Large intestine (tissue), 3 donors: ENCODE results near the gene KIRREL3. TPM values are rescaled to one million over a fixed set of nuclear protein-coding genes. Genes with fewer than 3 reads are reported as not detected.

Experiments
- DNase-seq, 2 donors: peaks; one replicate each; pipeline versions ENCODE4 v3.0.0 to v3.0.0-alpha.2; 2013
- H3K27ac ChIP-seq: one replicate; pipeline ENCODE4 v1.5.1; 2013; ENCODE audit warnings: low read length
- H3K27me3 ChIP-seq: 2 replicates; pipeline ENCODE4 v1.6.1; 2013; ENCODE audit warnings: low read length; ENCODE audit not compliant: control insufficient read depth, insufficient read depth
- H3K36me3 ChIP-seq: 2 replicates; pipeline ENCODE4 v1.6.1; 2013; ENCODE audit warnings: low read length; ENCODE audit not compliant: control insufficient read depth, insufficient read depth
- H3K4me1 ChIP-seq: one replicate; pipeline ENCODE4 v1.6.1; 2013; ENCODE audit warnings: low read length; ENCODE audit not compliant: control insufficient read depth, insufficient read depth
- H3K4me3 ChIP-seq: one replicate; pipeline ENCODE4 v1.5.1; 2013; ENCODE audit warnings: low read length
- H3K9me3 ChIP-seq: one replicate; pipeline ENCODE4 v1.6.1; 2013; ENCODE audit warnings: mild to moderate bottlenecking, low read depth, low read length, moderate library complexity; ENCODE audit not compliant: control insufficient read depth
- WGBS: methylation state at CpG from one replicate; pipeline ENCODE4 v1.1.5; 2013; ENCODE audit warnings: low lambda C conversion rate; ENCODE audit not compliant: insufficient coverage; 5-methylcytosine and 5-hydroxymethylcytosine counted together
- polyA plus RNA-seq: library from polyadenylated mRNA; unstranded; fragments of 120-200 nt; gene quantifications from one replicate; pipeline ENCODE4 v1.2.1, GENCODE V29; 2013

The KIRREL3 gene
- polyA plus RNA-seq, 1 donor = 0.96 TPM

- WGBS = no CpG with 5 or more reads among the region's 5 CpGs
- H3K27me3 ChIP-seq = peaks cover 2% of the 10 kb centered on the region
These were observed 203.0 kb downstream of the KIRREL3 start for GRCh38 chr11:126797457-126798169.

GRCh38 chr11:126793596-126793995, 207.0 kb downstream of the KIRREL3 start:
- 80% methylated on average over 1 of the region's 6 CpGs for WGBS

More at GRCh38 chr11:126797457-126798169, 203.0 kb downstream of the KIRREL3 start:
- no peak for DNase-seq
- H3K4me3 ChIP-seq = no peak overlapping the region
- no peaks in the 10 kb centered on the region for H3K36me3 ChIP-seq
- H3K27ac ChIP-seq = no peak overlapping the region
- no peaks in the 10 kb centered on the region for H3K4me1 ChIP-seq
- no peaks in the 10 kb centered on the region for H3K9me3 ChIP-seq

GRCh38 chr11:126791991-126792390, 208.6 kb downstream of the KIRREL3 start:
- Histone ChIP-seq H3K27ac (no peak overlapping the region), H3K36me3 (no peaks in the 10 kb centered on the region), H3K4me3 (no peak overlapping the region), H3K27me3 (peaks cover 8% of the 10 kb centered on the region), H3K9me3 (no peaks in the 10 kb centered on the region), H3K4me1 (no peaks in the 10 kb centered on the region)
- 72% methylated on average over 3 of the region's 7 CpGs for WGBS
- DNase-seq = no peak

More at GRCh38 chr11:126793596-126793995, 207.0 kb downstream of the KIRREL3 start:
- peaks cover 8% of the 10 kb centered on the region for H3K27me3 ChIP-seq
- no peak overlapping the region for H3K27ac ChIP-seq
- no peaks in the 10 kb centered on the region for H3K36me3 ChIP-seq
- no peaks in the 10 kb centered on the region for H3K9me3 ChIP-seq
- no peaks in the 10 kb centered on the region for H3K4me1 ChIP-seq
- DNase-seq = no peak
- H3K4me3 ChIP-seq = no peak overlapping the region

GRCh38 chr11:126791446-126791845, 209.1 kb downstream of the KIRREL3 start:
- WGBS = no CpG with 5 or more reads among the region's 3 CpGs
- DNase-seq = no peak
- H3K9me3 ChIP-seq = no peaks in the 10 kb centered on the region
- H3K27ac ChIP-seq = no peak overlapping the region
- H3K27me3 ChIP-seq = peaks cover 6% of the 10 kb centered on the region
- no peak overlapping the region for H3K4me3 ChIP-seq
- H3K36me3 ChIP-seq = no peaks in the 10 kb centered on the region
- H3K4me1 ChIP-seq = no peaks in the 10 kb centered on the region

GRCh38 chr11:126790550-126791081, 210.0 kb downstream of the KIRREL3 start:
- H3K36me3 ChIP-seq = no peaks in the 10 kb centered on the region
- 67% methylated on average over 1 of the region's 10 CpGs for WGBS
- no peak for DNase-seq

GRCh38 chr11:126782810-126783209, 217.8 kb downstream of the KIRREL3 start:
- Histone ChIP-seq H3K36me3 (no peaks in the 10 kb centered on the region), H3K9me3 (no peaks in the 10 kb centered on the region), H3K27me3 (no peaks in the 10 kb centered on the region), H3K4me1 (no peaks in the 10 kb centered on the region), H3K27ac (no peak overlapping the region), H3K4me3 (no peak overlapping the region)
- no peak for DNase-seq
- WGBS = no CpG with 5 or more reads among the region's 2 CpGs

More at GRCh38 chr11:126790550-126791081, 210.0 kb downstream of the KIRREL3 start:
- H3K27ac ChIP-seq = no peak overlapping the region
- no peaks in the 10 kb centered on the region for H3K4me1 ChIP-seq
- no peaks in the 10 kb centered on the region for H3K9me3 ChIP-seq
- no peak overlapping the region for H3K4me3 ChIP-seq
- peaks cover 6% of the 10 kb centered on the region for H3K27me3 ChIP-seq

GRCh38 chr11:126781942-126782341, 218.6 kb downstream of the KIRREL3 start:
- Histone ChIP-seq H3K36me3 (no peaks in the 10 kb centered on the region), H3K4me1 (no peaks in the 10 kb centered on the region), H3K4me3 (no peak overlapping the region), H3K27me3 (no peaks in the 10 kb centered on the region), H3K27ac (no peak overlapping the region), H3K9me3 (no peaks in the 10 kb centered on the region)
- no peak for DNase-seq
- 60% methylated on average over 3 of the region's 5 CpGs for WGBS

GRCh38 chr11:126776119-126776518, 224.5 kb downstream of the KIRREL3 start:
- H3K4me3 ChIP-seq = no peak overlapping the region
- no peak for DNase-seq
- no peaks in the 10 kb centered on the region for H3K36me3 ChIP-seq
- 100% methylated on average over 1 of the region's 3 CpGs for WGBS
- H3K27ac ChIP-seq = no peak overlapping the region
- no peaks in the 10 kb centered on the region for H3K9me3 ChIP-seq
- H3K27me3 ChIP-seq = no peaks in the 10 kb centered on the region
- H3K4me1 ChIP-seq = no peaks in the 10 kb centered on the region

- no peak overlapping the region for H3K27ac ChIP-seq
- DNase-seq = no peak
- no peaks in the 10 kb centered on the region for H3K27me3 ChIP-seq
- WGBS = no CpG with 5 or more reads among the region's 8 CpGs
- H3K4me3 ChIP-seq = no peak overlapping the region
- no peaks in the 10 kb centered on the region for H3K4me1 ChIP-seq
- H3K36me3 ChIP-seq = no peaks in the 10 kb centered on the region
- no peaks in the 10 kb centered on the region for H3K9me3 ChIP-seq
These were observed 228.3 kb downstream of the KIRREL3 start for GRCh38 chr11:126772267-126772666.

GRCh38 chr11:126768702-126769101, 231.9 kb downstream of the KIRREL3 start:
- H3K27ac ChIP-seq = no peak overlapping the region
- H3K27me3 ChIP-seq = no peaks in the 10 kb centered on the region
- H3K4me3 ChIP-seq = no peak overlapping the region
- 83% methylated on average over 1 of the region's 10 CpGs for WGBS
- no peak for DNase-seq
- H3K36me3 ChIP-seq = no peaks in the 10 kb centered on the region
- no peaks in the 10 kb centered on the region for H3K9me3 ChIP-seq
- H3K4me1 ChIP-seq = no peaks in the 10 kb centered on the region

GRCh38 chr11:126766440-126766839, 234.1 kb downstream of the KIRREL3 start:
- Histone ChIP-seq H3K4me3 (no peak overlapping the region), H3K4me1 (no peaks in the 10 kb centered on the region), H3K9me3 (no peaks in the 10 kb centered on the region), H3K27me3 (no peaks in the 10 kb centered on the region), H3K36me3 (no peaks in the 10 kb centered on the region), H3K27ac (no peak overlapping the region)
- DNase-seq = peak in 1 of 2 donors; percentile 15
- WGBS = no CpG with 5 or more reads among the region's 6 CpGs
